ENCODE data around the gene DLL4.
"Not testable (repeated sequence)": the region's sequence is repeated elsewhere in the genome, so short reads cannot be mapped to it uniquely, and the experiment has no call there.

The DLL4 gene

GRCh38 chr15:40960151-40960885 is 31.2 kb downstream of the DLL4 start:
- Histone ChIP-seq H4K8ac (ENCODE audit: low read length) (no peak overlapping the region), H3K79me1 (replicated peaks; ENCODE audit: low read length, poor library complexity, severe bottlenecking) (peaks cover 1% of the 10 kb centered on the region)

DNA sequence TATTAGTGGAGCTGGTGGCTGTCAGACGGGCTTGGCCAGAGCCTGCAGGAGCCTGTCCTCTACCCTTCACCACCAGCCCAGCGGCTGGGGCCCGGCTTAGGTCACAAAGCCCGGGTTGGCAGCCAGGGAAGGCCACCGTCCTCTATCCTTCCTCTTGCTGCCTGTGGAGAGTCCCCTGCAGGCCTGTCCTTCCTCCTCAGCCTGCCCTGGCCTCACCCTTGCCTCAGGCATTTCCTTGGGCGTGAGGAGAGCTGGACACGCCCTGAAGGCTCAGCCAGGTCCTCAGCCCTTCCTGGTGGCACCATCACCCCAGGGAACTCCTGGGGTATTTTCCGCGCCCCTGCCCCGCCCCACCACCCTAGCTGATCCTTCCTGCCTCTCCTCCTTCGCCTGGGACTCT is 31.8 kb downstream of the DLL4 start:
- DNase-seq: no peak
- no peak overlapping the region for H3K23ac ChIP-seq (ENCODE audit: low read length in 2 of 2)
- no peaks in the 10 kb centered on the region for H3K79me1 ChIP-seq (replicated peaks; ENCODE audit: low read length, poor library complexity, severe bottlenecking)
- no peak overlapping the region for H3K4me2 ChIP-seq (ENCODE audit: low read length, poor library complexity, severe bottlenecking)
- no peak overlapping the region for H3K14ac ChIP-seq (ENCODE audit: low read length in 2 of 2)
- H3K9me3 ChIP-seq (ENCODE audit: control insufficient read depth, low read length): no peaks in the 10 kb centered on the region
- no peak overlapping the region for H3K27ac ChIP-seq (ENCODE audit: low read length, poor library complexity, severe bottlenecking)
- no peak overlapping the region for H3K9ac ChIP-seq (ENCODE audit: low read length)
- no peak overlapping the region for H3K4me3 ChIP-seq (ENCODE audit: insufficient read depth in 1 of 2, low read depth in 1 of 2, low read length in 2 of 2)
- H3K4me1 ChIP-seq (ENCODE audit: control insufficient read depth, insufficient read depth, low read depth, low read length): peaks cover 15% of the 10 kb centered on the region
- no peak overlapping the region for H4K8ac ChIP-seq (ENCODE audit: low read length)
- no peak overlapping the region for H4K91ac ChIP-seq (ENCODE audit: low read length)
- H2AFZ ChIP-seq (ENCODE audit: low read depth, low read length): no peak overlapping the region
- H2BK15ac ChIP-seq (ENCODE audit: low read depth, poor library complexity, severe bottlenecking): no peak overlapping the region
- H2AK5ac ChIP-seq (ENCODE audit: low read length, severe bottlenecking): no peak overlapping the region
- H3K4ac ChIP-seq (ENCODE audit: low read depth in 1 of 2, low read length in 2 of 2): no peak overlapping the region
- H2BK5ac ChIP-seq (ENCODE audit: low read depth, low read length, poor library complexity, severe bottlenecking): no peak overlapping the region
- peaks cover 0 to 25% of the 10 kb centered on the region in 2 experiments for H3K27me3 ChIP-seq (ENCODE audit: control insufficient read depth in 1 of 2, insufficient read depth in 1 of 2, low read length in 2 of 2)
- no peak overlapping the region for H3K18ac ChIP-seq (ENCODE audit: low read depth in 1 of 2, low read length in 2 of 2)
- no peak overlapping the region for H2BK12ac ChIP-seq (ENCODE audit: low read length in 2 of 2)
- H2BK120ac ChIP-seq (ENCODE audit: low read depth, low read length): no peak overlapping the region
- WGBS: 86% methylated on average over 11 of the region's 11 CpGs
- peaks cover 0 to 13% of the 10 kb centered on the region in 2 experiments for H3K36me3 ChIP-seq (ENCODE audit: control insufficient read depth in 1 of 2, insufficient read depth in 2 of 2, low read depth in 1 of 2, low read length in 2 of 2)

More at GRCh38 chr15:40960151-40960885, 31.2 kb downstream of the DLL4 start:
- Histone ChIP-seq H3K4me2 (ENCODE audit: low read length, poor library complexity, severe bottlenecking) (no peak overlapping the region), H3K27me3 (ENCODE audit: control insufficient read depth in 1 of 2, insufficient read depth in 1 of 2, low read length in 2 of 2) (peaks cover 0 to 25% of the 10 kb centered on the region in 2 experiments), H3K27ac (ENCODE audit: low read length, poor library complexity, severe bottlenecking) (no peak overlapping the region), H4K91ac (ENCODE audit: low read length) (no peak overlapping the region), H2BK12ac (ENCODE audit: low read length in 2 of 2) (peak overlapping the region in 1 of 2 experiments; percentile 23), H3K23ac (ENCODE audit: low read length in 2 of 2) (no peak overlapping the region), H3K18ac (ENCODE audit: low read depth in 1 of 2, low read length in 2 of 2) (no peak overlapping the region), H2BK15ac (ENCODE audit: low read depth, poor library complexity, severe bottlenecking) (no peak overlapping the region), H2BK5ac (ENCODE audit: low read depth, low read length, poor library complexity, severe bottlenecking) (no peak overlapping the region), H2AFZ (ENCODE audit: low read depth, low read length) (no peak overlapping the region), H2BK120ac (ENCODE audit: low read depth, low read length) (no peak overlapping the region), H3K4me1 (ENCODE audit: control insufficient read depth, insufficient read depth, low read depth, low read length) (peaks cover 21% of the 10 kb centered on the region), H2AK5ac (ENCODE audit: low read length, severe bottlenecking) (no peak overlapping the region), H3K36me3 (ENCODE audit: control insufficient read depth in 1 of 2, insufficient read depth in 2 of 2, low read depth in 1 of 2, low read length in 2 of 2) (peaks cover 0 to 18% of the 10 kb centered on the region in 2 experiments), H3K9ac (ENCODE audit: low read length) (no peak overlapping the region), H3K9me3 (ENCODE audit: control insufficient read depth, low read length) (no peaks in the 10 kb centered on the region), H3K4me3 (ENCODE audit: insufficient read depth in 1 of 2, low read depth in 1 of 2, low read length in 2 of 2) (no peak overlapping the region), H3K4ac (ENCODE audit: low read depth in 1 of 2, low read length in 2 of 2) (no peak overlapping the region), H3K14ac (ENCODE audit: low read length in 2 of 2) (no peak overlapping the region)
- DNase-seq: no peak
- WGBS: 94% methylated on average over 16 of the region's 16 CpGs

DNA sequence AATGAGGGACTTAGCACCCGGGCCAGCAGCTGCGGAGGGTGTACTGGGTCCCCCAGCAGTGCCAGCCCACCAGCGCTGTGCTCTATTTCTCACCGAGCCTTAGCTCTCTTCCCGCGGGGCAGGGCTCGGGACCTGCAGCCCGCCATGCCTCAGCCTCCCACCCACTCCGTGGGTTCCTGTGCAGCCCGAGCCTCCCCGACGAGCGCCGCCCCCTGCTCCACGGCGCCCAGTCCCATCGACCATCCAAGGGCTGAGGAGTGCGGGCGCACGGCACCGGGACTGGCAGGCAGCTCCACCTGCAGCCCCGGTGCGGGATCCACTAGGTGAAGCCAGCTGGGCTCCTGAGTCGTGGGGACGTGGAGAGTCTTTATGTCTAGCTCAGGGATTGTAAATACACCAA is 32.6 kb downstream of the DLL4 start:
- not testable (repeated sequence) for H2BK15ac ChIP-seq (ENCODE audit: low read depth, poor library complexity, severe bottlenecking); H3K79me1 ChIP-seq (replicated peaks; ENCODE audit: low read length, poor library complexity, severe bottlenecking); H3K36me3 ChIP-seq (ENCODE audit: control insufficient read depth in 1 of 2, insufficient read depth in 2 of 2, low read depth in 1 of 2, low read length in 2 of 2); H2AK5ac ChIP-seq (ENCODE audit: low read length, severe bottlenecking); DNase-seq; H3K4me2 ChIP-seq (ENCODE audit: low read length, poor library complexity, severe bottlenecking); H3K14ac ChIP-seq (ENCODE audit: low read length in 2 of 2); H3K4me3 ChIP-seq (ENCODE audit: insufficient read depth in 1 of 2, low read depth in 1 of 2, low read length in 2 of 2); H3K4ac ChIP-seq (ENCODE audit: low read depth in 1 of 2, low read length in 2 of 2); H2BK5ac ChIP-seq (ENCODE audit: low read depth, low read length, poor library complexity, severe bottlenecking); H3K9ac ChIP-seq (ENCODE audit: low read length); H3K18ac ChIP-seq (ENCODE audit: low read depth in 1 of 2, low read length in 2 of 2); H3K23ac ChIP-seq (ENCODE audit: low read length in 2 of 2); H3K9me3 ChIP-seq (ENCODE audit: control insufficient read depth, low read length); H2BK12ac ChIP-seq (ENCODE audit: low read length in 2 of 2); H4K91ac ChIP-seq (ENCODE audit: low read length); H2BK120ac ChIP-seq (ENCODE audit: low read depth, low read length); H2AFZ ChIP-seq (ENCODE audit: low read depth, low read length); H3K27ac ChIP-seq (ENCODE audit: low read length, poor library complexity, severe bottlenecking); H4K8ac ChIP-seq (ENCODE audit: low read length)
- peaks cover 0 to 25% of the 10 kb centered on the region in 2 experiments for H3K27me3 ChIP-seq (ENCODE audit: control insufficient read depth in 1 of 2, insufficient read depth in 1 of 2, low read length in 2 of 2)
- 96% methylated on average over 24 of the region's 25 CpGs for WGBS
- peaks cover 11% of the 10 kb centered on the region for H3K4me1 ChIP-seq (ENCODE audit: control insufficient read depth, insufficient read depth, low read depth, low read length)

GRCh38 chr15:40962317-40962716 is 33.2 kb downstream of the DLL4 start:
- not testable (repeated sequence) for H4K91ac ChIP-seq (ENCODE audit: low read length); H3K14ac ChIP-seq (ENCODE audit: low read length in 2 of 2); H3K4me2 ChIP-seq (ENCODE audit: low read length, poor library complexity, severe bottlenecking); H2BK15ac ChIP-seq (ENCODE audit: low read depth, poor library complexity, severe bottlenecking); H2BK12ac ChIP-seq (ENCODE audit: low read length in 2 of 2); H2BK5ac ChIP-seq (ENCODE audit: low read depth, low read length, poor library complexity, severe bottlenecking); H3K79me1 ChIP-seq (replicated peaks; ENCODE audit: low read length, poor library complexity, severe bottlenecking); H3K4me1 ChIP-seq (ENCODE audit: control insufficient read depth, insufficient read depth, low read depth, low read length); H3K36me3 ChIP-seq (ENCODE audit: control insufficient read depth in 1 of 2, insufficient read depth in 2 of 2, low read depth in 1 of 2, low read length in 2 of 2); H3K9me3 ChIP-seq (ENCODE audit: control insufficient read depth, low read length); H3K9ac ChIP-seq (ENCODE audit: low read length); H4K8ac ChIP-seq (ENCODE audit: low read length); H3K4ac ChIP-seq (ENCODE audit: low read depth in 1 of 2, low read length in 2 of 2); H3K23ac ChIP-seq (ENCODE audit: low read length in 2 of 2); H2BK120ac ChIP-seq (ENCODE audit: low read depth, low read length); DNase-seq; H3K18ac ChIP-seq (ENCODE audit: low read depth in 1 of 2, low read length in 2 of 2); H2AK5ac ChIP-seq (ENCODE audit: low read length, severe bottlenecking); H2AFZ ChIP-seq (ENCODE audit: low read depth, low read length); H3K4me3 ChIP-seq (ENCODE audit: insufficient read depth in 1 of 2, low read depth in 1 of 2, low read length in 2 of 2); H3K27ac ChIP-seq (ENCODE audit: low read length, poor library complexity, severe bottlenecking)
- WGBS: 98% methylated on average over 14 of the region's 14 CpGs
- H3K27me3 ChIP-seq (ENCODE audit: control insufficient read depth in 1 of 2, insufficient read depth in 1 of 2, low read length in 2 of 2): peaks cover 0 to 25% of the 10 kb centered on the region in 2 experiments
